8988T (cell line): Measurements from ENCODE around the gene PDE7B.
A peak's percentile ranks its signal among the peaks of the same experiment; 100 is the strongest.

ENCODE experiments used
- DNase-seq: peaks from one replicate; pipeline ENCODE4 v3.0.0; 2011

Gene PDE7B

DNA sequence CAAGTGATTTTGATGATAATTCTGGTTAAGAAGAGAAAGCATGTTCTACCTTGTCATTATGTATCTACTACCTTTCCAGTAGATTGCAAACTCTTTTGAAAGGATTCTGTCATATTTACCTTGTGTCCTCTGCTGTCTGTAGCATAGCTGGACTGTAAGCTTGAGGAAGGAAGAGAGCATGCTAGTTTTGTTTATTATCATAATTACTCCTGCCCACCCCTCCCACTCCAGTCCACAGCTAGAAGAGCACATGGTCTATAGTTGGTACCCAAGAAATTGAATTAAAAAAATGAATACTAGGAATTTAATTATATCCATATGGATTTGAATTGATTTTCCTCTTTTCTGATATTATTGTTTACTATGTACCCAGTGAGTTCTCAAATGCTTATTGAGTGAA lies 40.2 kb downstream of the PDE7B start:
- no peak for DNase-seq

DNA sequence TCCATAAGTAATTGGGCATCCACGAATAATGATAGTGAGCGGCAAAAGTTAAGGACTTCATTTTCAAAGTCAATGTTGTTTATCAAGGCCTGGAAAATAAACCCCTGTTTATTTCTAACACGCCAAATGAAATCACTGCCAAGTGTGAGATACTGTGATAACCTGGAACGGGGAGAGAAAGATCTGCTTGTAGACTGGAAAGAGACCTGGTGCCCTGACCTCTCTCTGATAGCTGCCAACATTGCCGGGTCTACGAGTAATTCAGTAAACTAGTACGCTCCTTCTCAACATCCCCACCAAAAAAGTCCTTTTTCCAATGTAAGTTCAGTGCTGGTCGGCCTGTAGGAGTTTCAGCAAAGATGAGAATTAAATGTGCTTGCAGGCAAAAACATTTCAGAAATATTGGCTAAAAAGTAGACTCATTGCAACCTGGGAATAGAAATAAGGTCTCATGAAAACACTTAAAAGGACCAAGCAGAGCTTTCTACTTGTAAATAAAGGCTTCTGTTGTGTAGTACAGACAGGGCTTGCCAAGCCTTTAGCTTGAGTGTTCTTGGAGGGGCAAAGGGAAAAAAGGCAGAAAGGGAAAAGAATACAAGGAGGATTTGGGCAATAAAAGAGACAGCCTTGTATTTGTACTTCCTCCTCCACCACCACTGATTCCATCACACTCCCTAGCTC lies 43.9 kb downstream of the PDE7B start:
- no peak for DNase-seq

DNA sequence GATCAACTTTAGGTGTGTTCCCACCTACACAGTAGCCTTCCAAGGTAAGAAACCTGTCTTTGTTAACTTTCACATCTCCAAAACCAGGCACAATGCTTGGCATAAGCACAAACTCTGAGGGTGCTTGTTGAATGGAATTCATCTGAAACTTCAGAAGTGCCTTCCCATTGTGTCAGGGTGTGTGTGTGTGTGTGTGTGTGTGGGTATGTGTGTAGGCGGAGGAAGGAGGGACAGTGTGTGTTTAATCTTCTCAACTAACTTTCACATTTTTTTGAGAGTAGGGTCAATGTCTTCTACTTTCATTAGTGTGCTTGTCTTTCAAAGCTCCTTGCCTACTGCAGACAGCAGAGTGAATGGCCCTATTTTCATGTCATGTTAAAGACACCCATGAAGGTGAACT lies 45.6 kb downstream of the PDE7B start:
- DNase-seq, result no peak

DNA sequence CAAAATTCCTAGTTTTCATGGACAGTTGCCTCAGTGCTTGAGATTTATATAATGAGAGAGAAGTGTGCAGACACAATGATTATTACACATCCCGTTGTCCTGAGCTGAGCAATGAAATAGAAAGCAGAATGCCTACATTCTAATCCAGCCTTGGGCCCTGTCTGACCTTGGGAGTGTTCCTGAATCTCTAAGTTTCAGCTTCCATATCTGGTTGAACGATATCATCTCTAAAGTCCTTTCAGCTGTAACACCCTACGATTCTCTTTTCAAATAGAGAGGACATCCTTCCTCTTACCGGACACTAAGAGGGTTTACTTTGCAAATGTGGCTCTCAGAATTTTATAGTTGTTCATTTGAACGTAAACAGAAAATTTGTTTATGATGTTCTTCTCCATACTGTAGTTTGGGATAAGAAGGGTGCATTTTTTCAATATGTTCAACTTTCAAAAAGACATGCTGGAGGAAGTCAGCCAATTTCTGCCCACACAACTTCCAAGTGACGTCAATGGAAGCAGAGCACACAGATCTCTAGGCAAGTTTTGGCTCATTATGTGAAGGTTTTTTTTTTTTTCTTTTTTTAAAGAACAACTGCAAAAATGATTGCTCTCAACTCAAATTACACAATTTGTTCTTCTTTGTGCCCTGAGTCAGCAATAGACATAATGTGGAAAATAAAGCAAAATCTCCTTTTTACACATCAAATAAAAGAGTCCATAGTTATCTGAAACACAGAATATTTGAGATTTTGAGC lies 50.4 kb downstream of the PDE7B start:
- no peak for DNase-seq

DNA sequence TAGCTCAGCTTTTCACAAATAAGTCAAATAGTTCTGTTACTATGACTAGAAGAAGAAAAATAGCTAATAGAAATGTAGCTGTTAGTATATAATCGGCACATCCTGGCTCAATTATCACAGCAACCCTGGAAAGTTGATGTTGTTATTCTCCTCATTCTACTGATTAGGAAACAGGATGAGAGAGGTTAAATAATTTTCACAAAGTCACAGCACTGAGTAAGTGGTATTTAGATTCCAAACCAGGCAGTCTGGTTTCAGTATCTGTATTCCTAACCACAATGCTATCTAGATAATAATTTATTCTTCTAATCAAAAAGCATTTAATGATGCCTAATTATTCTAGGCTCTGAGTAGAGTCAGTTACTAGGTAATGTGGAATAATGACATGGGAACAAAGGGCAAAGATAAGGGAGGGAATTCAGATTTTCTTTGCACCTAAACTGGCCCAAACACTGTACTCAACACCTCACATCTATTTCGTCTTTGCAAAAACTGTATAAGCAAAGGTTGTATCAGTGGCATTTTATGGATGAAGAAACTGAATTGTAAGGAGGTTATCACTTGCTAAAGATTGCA lies 51.3 kb downstream of the PDE7B start:
- no peak for DNase-seq

DNA sequence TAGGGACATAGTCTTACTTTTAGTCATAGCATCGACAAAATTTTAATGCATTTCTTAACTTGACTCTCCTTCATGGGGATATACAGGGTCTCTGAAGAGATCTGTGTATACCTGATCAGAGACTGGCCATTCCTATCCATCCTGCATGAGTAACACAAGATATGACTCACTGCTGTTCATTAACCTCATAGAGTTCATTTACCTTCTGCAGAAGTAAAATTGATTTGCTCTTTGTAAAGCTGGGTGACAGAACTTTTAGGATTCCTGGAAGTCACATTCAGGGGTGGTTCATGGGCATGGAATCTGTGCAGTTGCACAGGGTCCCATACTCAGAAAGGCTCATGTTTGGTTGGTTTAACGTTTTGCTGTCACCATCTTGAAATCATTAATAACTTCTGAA lies 53.2 kb downstream of the PDE7B start:
- DNase-seq, result no peak

DNA sequence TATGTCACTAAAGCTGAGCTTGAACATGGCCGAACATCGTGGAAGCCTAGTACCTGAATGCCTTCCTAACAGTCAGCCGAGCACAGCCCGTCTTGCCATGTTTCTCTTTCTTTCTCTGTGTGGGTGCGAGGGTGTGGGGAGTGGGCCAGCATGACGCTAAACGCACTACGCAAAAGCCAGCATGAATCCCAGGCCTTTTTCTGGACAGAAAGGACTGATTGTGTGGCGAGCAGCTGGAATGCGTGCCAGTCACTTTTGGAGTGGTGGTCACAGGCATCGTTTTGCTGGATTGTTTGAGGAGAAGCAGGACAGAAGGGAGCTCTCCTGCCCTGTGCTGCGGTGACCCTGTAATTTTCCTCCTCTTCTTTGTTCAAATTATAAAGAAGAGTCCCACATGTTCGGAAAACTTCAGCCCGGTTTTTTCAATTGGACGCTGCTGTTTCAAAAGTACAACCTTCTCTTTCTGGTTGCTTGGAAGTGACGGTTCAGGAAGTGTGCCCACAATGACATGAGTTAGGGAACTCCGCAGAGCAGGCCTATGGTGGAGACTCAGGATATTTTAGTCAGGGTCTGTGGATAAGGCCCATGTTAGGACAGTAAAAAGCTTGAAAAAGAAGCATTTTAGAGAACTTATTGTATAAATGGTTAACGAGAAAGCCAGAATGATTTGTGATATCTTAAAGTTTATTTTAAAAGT lies 54.3 kb downstream of the PDE7B start:
- DNase-seq, result no peak

DNA sequence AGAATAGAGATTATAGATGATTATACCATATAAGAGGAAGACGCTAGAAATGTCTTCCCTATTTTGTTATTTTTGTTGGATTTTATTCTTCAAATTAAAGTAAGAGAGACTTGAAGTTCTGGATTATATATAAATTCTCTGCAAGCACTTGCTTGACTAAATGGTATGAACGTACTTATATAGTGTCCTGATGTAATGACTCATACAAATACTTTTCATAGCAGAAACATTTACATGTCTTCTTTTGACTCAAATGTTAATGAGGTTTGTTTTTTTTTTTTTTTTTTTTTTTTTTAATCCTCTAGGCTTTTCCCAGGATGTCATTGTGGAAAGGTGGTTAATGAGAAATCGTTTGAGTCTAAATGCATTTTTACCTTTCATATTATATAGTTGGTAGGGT lies 55.0 kb downstream of the PDE7B start:
- DNase-seq, result no peak

DNA sequence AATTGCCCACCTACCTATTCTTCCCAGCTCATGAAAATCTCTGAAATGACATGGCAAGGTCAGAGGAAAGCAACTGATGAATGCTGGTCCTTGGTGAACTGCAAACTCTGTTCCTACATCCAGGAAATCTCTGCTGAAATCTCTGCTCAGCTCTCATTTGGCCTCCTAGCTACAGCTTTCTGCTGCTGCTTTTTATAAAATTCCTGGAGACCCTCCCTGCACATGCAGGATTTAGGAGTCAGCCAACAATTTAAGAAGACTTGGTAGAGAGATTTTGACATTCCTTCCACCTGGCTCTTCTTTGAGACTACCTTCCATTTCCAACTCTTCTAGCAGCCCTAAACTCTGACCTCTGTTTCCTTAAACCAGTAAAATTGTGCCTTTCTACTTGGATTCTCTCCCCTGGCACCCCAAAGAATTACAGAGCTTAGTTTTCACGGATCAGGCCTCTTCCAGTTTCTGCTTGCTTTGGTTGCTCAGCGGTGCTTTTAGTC lies 55.5 kb downstream of the PDE7B start:
- no peak for DNase-seq

DNA sequence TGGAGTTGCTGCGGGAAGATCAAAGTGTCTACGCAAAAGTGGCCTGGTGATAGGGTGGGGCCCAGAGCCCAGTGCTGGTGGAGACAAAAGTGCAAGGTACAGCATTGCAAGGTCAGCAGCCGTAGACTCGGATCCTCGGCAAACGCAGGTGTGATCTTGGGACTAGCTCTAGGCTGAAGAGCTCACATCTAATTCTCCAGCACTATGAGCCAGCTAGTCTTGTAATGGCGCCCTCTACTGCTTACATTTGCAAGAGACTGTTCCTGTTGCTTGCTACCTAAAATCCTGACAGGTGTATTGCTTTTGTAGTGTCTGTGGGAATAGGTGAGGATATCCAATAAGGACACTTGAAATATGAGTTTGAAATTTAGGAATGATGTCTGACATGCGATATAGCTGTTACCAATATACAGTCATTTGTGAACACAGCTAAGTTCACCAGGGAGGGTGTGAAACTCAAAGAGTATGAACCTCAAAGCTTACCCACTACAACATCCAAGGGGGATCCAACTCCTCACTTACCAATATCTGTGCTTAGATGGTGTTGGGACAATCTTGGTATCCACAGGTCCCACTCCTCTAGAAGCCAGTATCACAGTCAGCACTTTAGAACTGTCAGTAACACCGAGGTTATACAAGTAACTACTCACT lies 58.4 kb downstream of the PDE7B start:
- DNase-seq, result peak; percentile 24

DNA sequence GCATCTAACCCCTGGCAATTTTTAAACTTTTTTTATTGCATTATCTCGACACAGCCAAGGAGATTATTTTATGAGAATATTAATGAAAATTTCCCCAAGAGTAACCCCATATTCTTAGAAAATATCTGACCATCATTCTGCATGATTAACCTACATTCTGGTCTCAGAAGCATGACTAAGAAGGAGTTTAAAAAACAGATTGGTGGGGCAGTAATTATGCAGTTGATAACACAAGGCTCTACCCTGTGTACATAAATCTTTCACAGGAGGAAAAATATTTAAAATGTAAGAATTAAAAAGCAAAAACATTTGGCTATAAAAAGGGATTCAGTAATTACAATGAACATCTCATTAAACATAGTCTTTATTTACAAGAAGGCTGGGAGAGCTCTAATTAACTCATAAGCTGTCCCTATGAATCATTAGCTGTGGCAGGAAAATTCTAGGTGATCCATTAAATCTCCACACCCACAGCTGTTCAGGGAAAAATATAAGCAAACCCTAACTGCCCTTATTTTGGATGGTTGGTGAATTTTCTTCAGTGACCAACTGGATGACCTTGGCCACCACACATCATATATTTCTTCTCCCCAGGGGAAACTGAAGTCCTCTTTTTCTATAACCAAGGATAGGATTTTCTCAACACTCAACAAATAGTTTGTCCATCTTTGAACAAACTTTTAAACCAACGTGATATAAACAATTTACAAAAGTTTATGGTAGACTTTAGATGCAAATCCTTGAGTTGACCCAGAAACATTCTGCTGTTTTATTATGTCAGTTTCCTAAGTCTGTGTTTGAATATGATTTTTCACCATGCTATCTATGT lies 59.5 kb downstream of the PDE7B start:
- DNase-seq, result no peak

DNA sequence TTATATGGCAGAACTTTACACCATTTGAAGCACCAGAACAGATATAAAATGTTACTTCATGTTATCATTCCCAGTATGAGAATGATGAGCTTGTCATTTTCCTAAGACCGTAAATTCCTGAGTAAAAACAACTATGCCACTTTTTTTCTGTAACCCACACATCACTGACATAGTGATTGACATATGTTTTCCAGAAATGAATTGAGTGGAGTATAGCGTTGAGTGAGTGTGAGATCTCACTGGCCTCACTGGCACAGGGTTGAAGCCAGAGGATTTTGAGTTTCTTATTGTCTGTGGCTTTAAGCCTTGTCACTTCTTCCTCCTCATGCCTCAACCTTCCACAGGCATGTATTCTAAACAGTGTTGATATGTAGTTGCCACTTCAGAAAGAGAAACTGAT lies 62.3 kb downstream of the PDE7B start:
- DNase-seq, result no peak

DNA sequence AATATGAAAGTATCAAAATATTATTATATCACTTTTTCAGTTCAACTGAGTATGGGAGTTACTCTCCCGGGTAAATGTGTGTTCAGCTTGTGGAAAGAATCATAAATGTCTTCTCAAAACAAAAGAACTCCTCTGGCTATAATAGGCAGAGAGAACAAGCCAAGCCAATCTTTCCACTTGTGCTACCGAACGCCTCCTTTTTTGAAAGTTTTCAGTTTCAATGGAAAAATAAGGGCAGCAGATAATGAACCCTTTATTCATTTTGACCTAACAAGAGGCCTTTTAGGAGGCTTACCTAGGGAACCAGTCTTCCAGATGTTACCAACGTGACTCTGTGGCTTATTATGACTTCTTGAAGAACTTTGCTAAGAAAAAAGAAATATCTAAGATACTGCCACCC lies 67.5 kb downstream of the PDE7B start:
- no peak for DNase-seq

DNA sequence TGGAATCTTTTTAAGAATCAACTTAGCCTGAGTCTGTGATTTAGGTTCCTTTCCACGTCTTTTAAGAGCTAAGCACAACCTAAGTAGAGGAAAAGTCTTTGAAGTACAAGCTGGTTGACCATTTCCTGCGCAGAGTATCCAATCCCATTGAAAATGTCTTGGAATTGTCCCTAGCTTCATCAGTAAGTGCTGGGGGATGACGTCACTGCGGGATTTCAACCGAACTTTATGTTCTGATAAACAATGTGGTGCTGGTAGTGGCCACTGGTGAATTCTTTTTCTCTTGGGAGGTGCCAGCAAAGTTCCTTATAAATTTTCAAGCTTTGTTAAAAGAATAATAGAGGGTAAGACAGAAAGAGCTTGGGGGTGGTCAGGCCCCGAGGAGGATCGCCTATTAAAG lies 69.2 kb downstream of the PDE7B start:
- no peak for DNase-seq

DNA sequence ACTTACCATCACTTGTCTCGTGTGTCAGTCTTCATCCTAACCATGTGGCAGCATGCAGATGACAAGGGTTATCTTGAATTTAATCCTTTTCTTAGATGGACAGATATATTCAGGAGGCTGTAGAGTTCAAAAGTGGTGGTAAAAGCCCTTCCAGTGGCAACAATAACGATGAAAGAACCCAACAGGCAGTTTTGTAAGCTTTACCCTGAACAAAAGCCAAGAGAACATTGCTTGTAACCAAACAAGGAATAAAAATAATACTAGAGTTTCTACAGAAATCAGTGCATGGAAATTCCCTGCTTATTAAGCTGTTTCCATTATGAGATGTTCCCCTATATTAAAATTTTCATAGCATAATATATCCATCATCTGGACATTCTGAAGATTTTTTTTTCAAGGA lies 69.7 kb downstream of the PDE7B start:
- no peak for DNase-seq

DNA sequence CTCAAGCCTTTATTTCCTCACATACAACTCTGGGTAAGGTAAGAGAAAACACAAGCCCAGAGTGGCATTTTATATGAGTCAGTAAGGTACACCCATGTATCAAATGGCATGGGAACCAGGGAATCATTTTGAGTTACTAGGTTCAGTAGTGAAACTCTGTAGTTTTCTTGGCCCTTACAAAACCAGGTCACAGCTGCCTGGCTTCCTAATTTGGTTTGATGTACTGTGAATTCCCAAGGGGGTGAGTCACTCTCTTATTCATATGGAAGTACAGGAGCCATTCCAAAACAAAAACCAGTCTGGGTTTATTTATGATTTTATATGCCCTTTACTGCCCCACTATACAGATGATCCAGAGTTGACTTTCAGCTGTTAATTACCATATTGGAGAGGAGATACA lies 70.7 kb downstream of the PDE7B start:
- no peak for DNase-seq

DNA sequence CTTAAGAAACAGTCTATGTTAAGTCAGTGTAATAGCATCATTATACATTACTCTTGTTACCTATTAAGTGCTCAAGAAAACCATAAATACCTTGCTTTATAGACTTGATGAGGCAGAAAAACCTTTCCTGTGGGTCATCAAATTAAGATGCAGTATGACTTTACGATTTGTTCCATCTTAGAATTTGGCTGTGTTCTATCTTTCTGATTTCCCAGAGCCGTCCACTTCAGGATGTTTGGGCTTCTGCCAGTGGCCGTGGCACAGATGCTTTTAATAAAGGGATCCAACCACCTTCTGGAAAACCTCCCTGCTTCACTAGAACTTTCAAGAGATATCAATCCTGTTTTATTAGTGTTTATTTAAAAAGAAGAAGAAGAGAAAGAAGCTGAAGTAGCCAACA lies 71.2 kb downstream of the PDE7B start:
- no peak for DNase-seq

DNA sequence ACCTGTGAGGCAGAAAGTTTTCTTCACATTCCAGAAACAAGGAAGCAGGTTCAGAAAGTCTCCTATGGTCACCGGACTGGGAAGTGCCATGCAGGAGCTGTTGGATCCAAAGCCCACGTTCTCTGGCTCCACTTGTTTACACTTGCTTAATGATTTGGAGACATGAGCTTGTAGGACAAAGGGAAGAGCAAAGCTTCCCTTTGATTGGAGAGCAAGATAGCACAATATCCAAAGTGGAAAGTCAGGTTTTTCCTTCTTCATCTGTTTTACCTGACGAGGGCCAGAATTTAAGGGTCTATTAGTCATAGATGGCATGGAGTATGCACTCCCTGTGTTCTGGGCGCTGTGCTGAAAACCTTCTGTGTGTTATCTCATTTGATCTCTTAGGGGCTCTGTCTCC lies 81.2 kb downstream of the PDE7B start:
- no peak for DNase-seq

DNA sequence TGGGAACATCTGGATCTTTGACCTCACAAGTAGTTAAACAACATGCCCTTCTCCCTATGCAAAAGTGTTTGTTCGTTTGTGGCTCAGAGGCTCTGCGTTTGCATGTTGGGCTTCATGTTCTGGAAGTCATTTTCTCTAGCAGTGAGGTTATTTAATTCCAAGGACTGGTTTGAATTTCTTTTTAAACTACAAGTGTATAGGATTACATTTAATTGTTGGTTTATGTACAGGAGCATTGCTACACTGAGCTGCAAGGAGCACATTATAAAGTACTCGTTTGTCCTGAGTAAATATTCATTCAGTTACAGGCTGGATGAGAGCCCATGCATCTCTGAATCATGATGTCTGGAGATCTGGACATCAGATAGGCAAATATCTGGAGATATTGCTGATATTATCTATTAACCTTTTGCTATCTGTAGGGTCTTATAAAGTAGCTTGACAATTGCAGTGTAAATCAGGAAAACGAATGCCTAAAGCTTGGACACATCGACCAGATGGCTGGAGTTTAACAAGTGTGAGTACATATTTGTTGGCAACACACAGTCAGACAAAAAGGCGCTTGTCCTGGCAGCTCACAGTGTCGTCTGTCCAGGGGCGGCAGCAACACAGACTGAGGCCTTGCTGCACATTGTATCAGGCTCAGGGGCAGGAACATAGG lies 84.6 kb downstream of the PDE7B start:
- DNase-seq, result no peak

DNA sequence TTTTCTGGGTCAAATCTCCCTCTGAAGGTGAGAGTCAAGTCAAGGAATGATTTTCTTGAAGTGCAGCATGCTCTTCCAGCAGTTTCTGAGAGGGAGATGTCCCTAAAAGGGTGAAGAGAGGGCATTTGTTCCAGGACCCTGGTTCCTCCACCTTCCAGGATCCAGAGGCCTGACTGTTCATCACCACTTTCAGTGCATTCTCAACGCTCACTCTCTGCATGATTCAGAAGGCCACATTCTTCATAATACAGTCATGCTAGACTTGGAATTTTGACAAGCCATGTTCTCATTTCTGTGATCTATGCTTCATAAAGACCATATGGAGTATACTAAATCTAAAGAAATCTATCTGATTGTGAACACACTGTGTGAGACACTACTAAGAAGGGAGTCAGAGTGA lies 85.1 kb downstream of the PDE7B start:
- DNase-seq, result peak; percentile 16

DNA sequence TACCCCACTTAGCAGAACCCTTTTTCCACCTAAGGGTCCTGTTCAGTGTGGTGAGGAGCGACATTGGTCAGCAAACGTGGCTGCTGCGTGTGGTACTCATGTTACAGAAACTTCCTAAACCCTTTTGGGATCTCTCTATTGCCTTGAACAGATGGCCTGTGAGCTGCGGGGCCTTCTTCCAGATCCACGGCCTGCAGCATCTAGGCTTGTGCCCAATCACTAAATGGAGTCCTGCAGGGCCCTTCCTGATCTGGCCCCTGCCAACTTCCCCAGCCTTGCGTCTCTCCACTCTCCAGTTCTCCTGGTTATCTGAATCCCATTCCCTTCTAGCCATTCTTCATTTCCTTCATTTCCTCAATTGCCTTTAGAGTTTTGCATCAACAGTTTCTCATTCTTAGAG lies 85.6 kb downstream of the PDE7B start:
- DNase-seq, result no peak
